Calu3 (cell line): ENCODE results near the gene LBP. TPM values are rescaled to one million over a fixed set of nuclear protein-coding genes. Genes with fewer than 3 reads are reported as not detected.

Experiments
- BruUV-seq: library from RNA; stranded (reverse); fragments of 400-500 nt; replicated peaks from 2 replicates; lab custom pipeline; 2021; lab: Mats Ljungman, UMichigan
- CTCF ChIA-PET: fragments of 300-600 bp; sonication (Branson Sonifier 250); formaldehyde crosslinking; loops from one replicate; lab custom pipeline; 2022; ENCODE audit warnings: antibody characterized with exemption; lab: Charles Lee
- DNase-seq: peaks from one replicate; pipeline ENCODE4 v3.0.0; 2022
- H3K27ac Mint-ChIP-seq: one replicate; pipeline ENCODE4 v1.8.0; 2022; ENCODE audit warnings: mixed read lengths; ENCODE audit not compliant: unreplicated experiment
- H3K27me3 Mint-ChIP-seq: one replicate; pipeline ENCODE4 v1.8.0; 2022; ENCODE audit warnings: mixed read lengths; ENCODE audit not compliant: unreplicated experiment
- H3K36me3 Mint-ChIP-seq: one replicate; pipeline ENCODE4 v1.8.0; 2022; ENCODE audit warnings: mild to moderate bottlenecking, moderate library complexity, mixed read lengths; ENCODE audit not compliant: insufficient read depth, unreplicated experiment
- H3K4me1 Mint-ChIP-seq: one replicate; pipeline ENCODE4 v1.8.0; 2022; ENCODE audit warnings: mild to moderate bottlenecking, low read depth, mixed read lengths; ENCODE audit not compliant: unreplicated experiment
- H3K4me3 Mint-ChIP-seq: one replicate; pipeline ENCODE4 v1.8.0; 2022; ENCODE audit warnings: mild to moderate bottlenecking, low read depth, moderate library complexity, mixed read lengths; ENCODE audit not compliant: unreplicated experiment
- H3K9me3 Mint-ChIP-seq: one replicate; pipeline ENCODE4 v1.8.0; 2022; ENCODE audit warnings: low read depth, mixed read lengths; ENCODE audit not compliant: unreplicated experiment
- intact Hi-C: fragments of 100-400 bp; cut with micrococcal nuclease; formaldehyde crosslinking; loops from one replicate; pipeline ENCODE4 v1.10.0; 2022; ENCODE audit not compliant: unreplicated experiment
- total RNA-seq: library from RNA; stranded (reverse); gene quantifications from 2 replicates; pipeline ENCODE4 v1.2.3, GENCODE V29; 2022
- TF ChIP-seq, protein P1 (sequence below): fragments of 200-600 bp; IDR thresholded peaks from one replicate; pipeline ENCODE4 v1.8.0; 2022; ENCODE audit warnings: antibody characterized with exemption; ENCODE audit not compliant: unreplicated experiment

Gene LBP
- total RNA-seq, 1 experiment from 2014 or later = not detected

GRCh38 chr20:38303908-38304379, 42.3 kb upstream of the LBP start, which contains the start of gene BPI:
Gene BPI, plus strand, starts transcription at chr20:38304156. Its CDS starts 68 bp downstream, at chr20:38304224.
- CTCF ChIA-PET = interaction anchor here (1.0 to 1.8 kb wide), 3 partner anchors 73 to 86 kb away, joined by 7 to 15 read pairs (median 10); no protein-coding TSS in a partner anchor
- no TSS peak for BruUV-seq
- DNase-seq = no peak
- peaks cover 52% of the 10 kb centered on the region for H3K27me3 Mint-ChIP-seq
- no peaks in the 10 kb centered on the region for H3K9me3 Mint-ChIP-seq
- peaks cover 13% of the 10 kb centered on the region for H3K4me1 Mint-ChIP-seq
- no peak within 1 kb of the TSS for H3K4me3 Mint-ChIP-seq
- TF ChIP-seq, protein P1, sequence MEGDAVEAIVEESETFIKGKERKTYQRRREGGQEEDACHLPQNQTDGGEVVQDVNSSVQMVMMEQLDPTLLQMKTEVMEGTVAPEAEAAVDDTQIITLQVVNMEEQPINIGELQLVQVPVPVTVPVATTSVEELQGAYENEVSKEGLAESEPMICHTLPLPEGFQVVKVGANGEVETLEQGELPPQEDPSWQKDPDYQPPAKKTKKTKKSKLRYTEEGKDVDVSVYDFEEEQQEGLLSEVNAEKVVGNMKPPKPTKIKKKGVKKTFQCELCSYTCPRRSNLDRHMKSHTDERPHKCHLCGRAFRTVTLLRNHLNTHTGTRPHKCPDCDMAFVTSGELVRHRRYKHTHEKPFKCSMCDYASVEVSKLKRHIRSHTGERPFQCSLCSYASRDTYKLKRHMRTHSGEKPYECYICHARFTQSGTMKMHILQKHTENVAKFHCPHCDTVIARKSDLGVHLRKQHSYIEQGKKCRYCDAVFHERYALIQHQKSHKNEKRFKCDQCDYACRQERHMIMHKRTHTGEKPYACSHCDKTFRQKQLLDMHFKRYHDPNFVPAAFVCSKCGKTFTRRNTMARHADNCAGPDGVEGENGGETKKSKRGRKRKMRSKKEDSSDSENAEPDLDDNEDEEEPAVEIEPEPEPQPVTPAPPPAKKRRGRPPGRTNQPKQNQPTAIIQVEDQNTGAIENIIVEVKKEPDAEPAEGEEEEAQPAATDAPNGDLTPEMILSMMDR = no peak
- H3K27ac Mint-ChIP-seq = no peak within 1 kb of the TSS
- intact Hi-C loops = loop anchor here (5.0 kb wide), 1 partner anchor 72 kb away; no protein-coding TSS in a partner anchor
- H3K36me3 Mint-ChIP-seq = peaks cover 6% of the 10 kb centered on the region

DNA sequence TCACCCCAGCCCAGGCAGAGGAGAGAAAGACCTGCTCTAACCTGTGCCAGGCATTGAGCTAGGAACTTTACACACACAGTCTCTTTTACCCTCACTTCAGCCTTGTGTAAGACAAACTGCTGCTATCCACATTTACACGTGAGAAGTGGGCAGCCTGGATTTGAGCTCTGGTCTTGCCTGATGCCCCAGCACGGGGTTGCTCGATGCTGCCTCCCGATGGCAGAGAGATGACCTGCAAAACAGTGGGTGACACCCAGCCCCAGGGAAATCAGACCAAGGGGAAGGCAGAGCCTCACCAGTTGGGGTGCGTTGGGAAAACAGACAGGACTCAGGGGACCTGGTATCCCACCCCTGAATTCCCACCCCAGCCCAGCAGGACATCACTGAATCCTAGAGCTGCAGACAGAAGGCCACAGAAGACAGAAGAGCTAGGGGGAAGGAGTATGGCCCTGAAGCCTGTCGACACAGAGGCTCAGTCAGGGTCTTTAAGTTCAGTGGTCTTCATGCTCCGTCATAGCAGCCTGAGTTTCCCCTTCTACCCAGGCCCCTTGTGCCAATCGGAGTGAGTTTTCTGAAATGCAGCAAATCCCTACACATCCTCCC, 41.3 kb upstream of the LBP start:
- H3K9me3 Mint-ChIP-seq = no peaks in the 10 kb centered on the region
- H3K27ac Mint-ChIP-seq = no peak overlapping the region
- no peak overlapping the region for H3K4me3 Mint-ChIP-seq
- peaks cover 8% of the 10 kb centered on the region for H3K4me1 Mint-ChIP-seq
- BruUV-seq = no TSS peak
- peak; percentile 84 for DNase-seq
- CTCF ChIA-PET = interaction anchor here (0.6 to 1.8 kb wide), 11 partner anchors 11 to 1676 kb away, joined by 3 to 15 read pairs (median 4); no protein-coding TSS in a partner anchor
- peaks cover 52% of the 10 kb centered on the region for H3K27me3 Mint-ChIP-seq
- intact Hi-C loops = loop anchor here (5.0 kb wide), 2 partner anchors 73 to 253 kb away; no protein-coding TSS in a partner anchor
- TF ChIP-seq, protein P1 = peak; percentile 78
- H3K36me3 Mint-ChIP-seq = peaks cover 4% of the 10 kb centered on the region

- peaks cover 2% of the 10 kb centered on the region for H3K4me1 Mint-ChIP-seq
- BruUV-seq = no TSS peak
- H3K27ac Mint-ChIP-seq = no peak overlapping the region
- no peaks in the 10 kb centered on the region for H3K9me3 Mint-ChIP-seq
- CTCF ChIA-PET = interaction anchor here (0.7 to 1.8 kb wide), 6 partner anchors 11 to 1676 kb away, joined by 3 to 10 read pairs (median 8); no protein-coding TSS in a partner anchor
- H3K27me3 Mint-ChIP-seq = peaks cover 52% of the 10 kb centered on the region
- DNase-seq = no peak
- no peak overlapping the region for H3K4me3 Mint-ChIP-seq
- intact Hi-C loops = loop anchor here (5.0 kb wide), 1 partner anchor 253 kb away; no protein-coding TSS in a partner anchor
- no peaks in the 10 kb centered on the region for H3K36me3 Mint-ChIP-seq
- TF ChIP-seq, protein P1 = no peak
Observed at GRCh38 chr20:38305541-38305940, 40.7 kb upstream of the LBP start.

DNA sequence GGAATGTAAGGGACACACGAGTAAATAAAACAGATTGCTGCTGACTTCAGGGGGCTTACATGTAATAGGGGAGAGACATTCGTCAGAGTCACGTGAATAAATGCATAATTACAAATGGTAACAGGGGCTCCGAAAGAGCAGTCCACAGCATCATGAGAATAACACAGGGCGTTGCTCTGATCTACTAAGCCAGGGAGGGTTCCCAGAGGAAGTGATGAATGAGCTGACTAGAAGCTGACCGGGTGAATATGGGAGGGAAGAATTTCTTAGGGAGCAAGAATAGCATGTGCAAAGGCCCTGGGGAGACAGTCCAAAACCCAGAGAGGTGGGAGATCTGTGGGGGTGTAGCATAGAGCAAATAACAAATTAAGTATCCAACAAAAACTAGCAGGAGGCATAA, 39.9 kb upstream of the LBP start:
- TF ChIP-seq, protein P1 = no peak
- H3K9me3 Mint-ChIP-seq = no peaks in the 10 kb centered on the region
- intact Hi-C loops = loop anchor here (5.0 kb wide), 1 partner anchor 254 kb away; no protein-coding TSS in a partner anchor
- H3K4me1 Mint-ChIP-seq = no peaks in the 10 kb centered on the region
- no peak for DNase-seq
- H3K27ac Mint-ChIP-seq = no peak overlapping the region
- H3K27me3 Mint-ChIP-seq = peaks cover 52% of the 10 kb centered on the region
- H3K4me3 Mint-ChIP-seq = no peak overlapping the region
- no TSS peak for BruUV-seq
- H3K36me3 Mint-ChIP-seq = no peaks in the 10 kb centered on the region
- CTCF ChIA-PET = no interaction called here
